SK-N-SH treated with all-trans-retinoic acid at 6 μM for 48 hours (cell line): Measurements from ENCODE around the gene SLC3A2.
A peak's percentile ranks its signal among the peaks of the same experiment; 100 is the strongest.

ENCODE experiments used
- ATAC-seq: fragments of 200-7000 bp; cut with Tn5 transposase; 3 replicates; pipeline ENCODE4 v1.9.1; 2020; ENCODE audit warnings: mild to moderate bottlenecking, moderate library complexity
- ARNTL ChIP-seq: fragments of 450-650 bp; formaldehyde crosslinking; IDR thresholded peaks from 2 replicates; pipeline ENCODE4 v1.5.0; 2020; ENCODE audit warnings: low read depth, mild to moderate bottlenecking, moderate library complexity, borderline replicate concordance
- CREB5 ChIP-seq: fragments of 250-450 bp; sonication (Bioruptor Pico); IDR thresholded peaks from 2 replicates; pipeline ENCODE4 v1.5.1; 2020; ENCODE audit warnings: low read depth, mild to moderate bottlenecking, moderate library complexity
- CSDC2 ChIP-seq: fragments of 250-450 bp; sonication (Bioruptor Pico); IDR thresholded peaks from 2 replicates; pipeline ENCODE4 v1.5.0; 2020; ENCODE audit warnings: mild to moderate bottlenecking, moderate library complexity
- CSRNP3 ChIP-seq: fragments of 250-450 bp; sonication (Bioruptor Pico); IDR thresholded peaks from 2 replicates; pipeline ENCODE4 v1.5.1; 2021; ENCODE audit warnings: mild to moderate bottlenecking, moderate library complexity
- GLIS3 ChIP-seq: fragments of 250-450 bp; sonication (Bioruptor Pico); IDR thresholded peaks from 2 replicates; pipeline ENCODE4 v1.5.0; 2020; ENCODE audit warnings: mild to moderate bottlenecking, moderate library complexity
- ISL1 ChIP-seq: fragments of 250-450 bp; sonication (Bioruptor Pico); IDR thresholded peaks from 2 replicates; pipeline ENCODE4 v2.1.2; 2022; ENCODE audit warnings: mild to moderate bottlenecking, moderate library complexity
- OSR1 ChIP-seq: fragments of 250-450 bp; sonication (Bioruptor Pico); IDR thresholded peaks from 2 replicates; pipeline ENCODE4 v1.8.0; 2022; ENCODE audit warnings: moderate library complexity, mild to moderate bottlenecking, inconsistent platforms
- RARB ChIP-seq: fragments of 250-450 bp; sonication (Bioruptor Pico); IDR thresholded peaks from 2 replicates; pipeline ENCODE4 v1.8.0; 2021; ENCODE audit warnings: mild to moderate bottlenecking, moderate library complexity
- SNAI2 ChIP-seq: fragments of 250-450 bp; sonication (Bioruptor Pico); IDR thresholded peaks from 2 replicates; pipeline ENCODE4 v1.5.0; 2020; ENCODE audit warnings: mild to moderate bottlenecking, moderate library complexity
- TCF4 ChIP-seq: fragments of 250-450 bp; sonication (Bioruptor Pico); IDR thresholded peaks from 2 replicates; pipeline ENCODE4 v1.8.0; 2021; ENCODE audit warnings: mild to moderate bottlenecking, moderate library complexity, borderline replicate concordance
- TSHZ2 ChIP-seq: fragments of 250-450 bp; sonication (Bioruptor Pico); IDR thresholded peaks from 2 replicates; pipeline ENCODE4 v1.5.0; 2020; ENCODE audit warnings: mild to moderate bottlenecking, moderate library complexity
- ZFP3 ChIP-seq: fragments of 250-450 bp; sonication (Bioruptor Pico); IDR thresholded peaks from 2 replicates; pipeline ENCODE4 v1.5.0; 2020; ENCODE audit warnings: mild to moderate bottlenecking, moderate library complexity
- ZFP30 ChIP-seq: fragments of 450-650 bp; formaldehyde crosslinking; IDR thresholded peaks from 2 replicates; pipeline ENCODE4 v1.5.0; 2022; ENCODE audit warnings: mild to moderate bottlenecking, moderate library complexity
- ZNF565 ChIP-seq: fragments of 450-650 bp; formaldehyde crosslinking; conservative IDR thresholded peaks from 2 replicates; pipeline ENCODE4 v1.5.0; 2020; ENCODE audit warnings: low read depth, mild to moderate bottlenecking, moderate library complexity
- ZNF70 ChIP-seq: fragments of 450-650 bp; formaldehyde crosslinking; IDR thresholded peaks from 2 replicates; pipeline ENCODE4 v1.5.0; 2020; ENCODE audit warnings: mild to moderate bottlenecking, moderate library complexity
- ZNF8 ChIP-seq: fragments of 450-650 bp; formaldehyde crosslinking; IDR thresholded peaks from 2 replicates; pipeline ENCODE4 v1.5.0; 2020; ENCODE audit warnings: mild to moderate bottlenecking, moderate library complexity

Gene SLC3A2

GRCh38 chr11:62832336-62833234 is 48.1 kb upstream of the SLC3A2 start, which contains the start of gene TEX54:
TSS of gene TEX54 (minus strand) at chr11:62832841.
- TF ChIP-seq ZNF565 (CRISPR knock-in tag) (no peak), ISL1 (no peak), RARB (CRISPR knock-in tag) (no peak), CREB5 (CRISPR knock-in tag) (no peak), ZFP3 (CRISPR knock-in tag) (no peak), GLIS3 (CRISPR knock-in tag) (no peak), ZNF70 (CRISPR knock-in tag) (no peak)
- TF ChIP-seq, all 23 proteins: peak for 0
- peak; percentile 50 for ATAC-seq

GRCh38 chr11:62835336-62835735 is 45.4 kb upstream of the SLC3A2 start:
- no peak for ATAC-seq
- TF ChIP-seq CSDC2 (CRISPR knock-in tag) (no peak), TSHZ2 (CRISPR knock-in tag) (no peak), ZFP3 (CRISPR knock-in tag) (no peak), ZNF565 (CRISPR knock-in tag) (no peak), SNAI2 (CRISPR knock-in tag) (no peak), OSR1 (CRISPR knock-in tag) (no peak), ZNF8 (no peak), CREB5 (CRISPR knock-in tag) (no peak), ARNTL (CRISPR knock-in tag) (no peak)
- TF ChIP-seq, all 23 proteins: peak for 0

- ATAC-seq, result peak; percentile 63
- TF ChIP-seq ZFP30 (CRISPR knock-in tag) (peak; percentile 10; the same call in 1 of the 2 replicates), TCF4 (CRISPR knock-in tag) (peak; percentile 77), RARB (CRISPR knock-in tag) (0 out of 2 replicates have a peak, but pooled peaks have one; percentile 9), ISL1 (no peak), CSRNP3 (peak; percentile 7; the same call in 1 of the 2 replicates)
Measured at GRCh38 chr11:62839050-62839945, 41.4 kb upstream of the SLC3A2 start, which contains the start of gene WDR74. TSS of gene WDR74 (minus strand) at chr11:62839590. CDS start at chr11:62839570, 20 bp downstream.

GRCh38 chr11:62840721-62841360 is 39.9 kb upstream of the SLC3A2 start:
- peak; percentile 8 for ATAC-seq
